HL-60 (cell line): ENCODE results near the gene KRT2.

Experiments used
- DNase-seq, 2 experiments: peaks; one replicate each; pipeline ENCODE4 v3.0.0-alpha.2; 2010 to 2020; ENCODE audit warnings: low read depth in 1 of 2, low spot score in 1 of 2
- H3K27ac ChIP-seq: fragments of 250-450 bp; sonication (Bioruptor Pico); replicated peaks from 2 replicates; pipeline ENCODE4 v1.5.1; 2020; ENCODE audit warnings: mild to moderate bottlenecking, moderate library complexity
- H3K27me3 ChIP-seq: fragments of 250-450 bp; sonication (Bioruptor Pico); 2 replicates; pipeline ENCODE4 v1.5.1; 2021; ENCODE audit warnings: mild to moderate bottlenecking, moderate library complexity; ENCODE audit not compliant: insufficient read depth, poor library complexity, severe bottlenecking
- H3K4me3 ChIP-seq: replicated peaks from 2 replicates; pipeline ENCODE4 v1.5.1; 2011; ENCODE audit warnings: mild to moderate bottlenecking, control low read depth, low read length; ENCODE audit not compliant: insufficient read depth
- GABPA ChIP-seq: IDR thresholded peaks from 2 replicates; pipeline ENCODE4 v1.6.1; 2012; ENCODE audit warnings: low read depth
- POLR2AphosphoS5 ChIP-seq: IDR thresholded peaks from 2 replicates; pipeline ENCODE4 v1.6.1; 2012; ENCODE audit warnings: low read depth
- SPI1 ChIP-seq: IDR thresholded peaks from 2 replicates; pipeline ENCODE4 v1.6.1; 2012; ENCODE audit warnings: low read depth, mild to moderate bottlenecking, borderline replicate concordance
- TF ChIP-seq, protein P1 (sequence below): IDR thresholded peaks from one replicate; pipeline ENCODE4 v1.5.1; 2011; ENCODE audit warnings: low read length, control low read depth, inconsistent platforms; ENCODE audit not compliant: insufficient read depth
- TF ChIP-seq, protein P2 (sequence below): IDR thresholded peaks from 2 replicates; pipeline ENCODE4 v1.6.1; 2012; ENCODE audit warnings: low read depth; ENCODE audit not compliant: insufficient replicate concordance

KRT2 gene

DNA sequence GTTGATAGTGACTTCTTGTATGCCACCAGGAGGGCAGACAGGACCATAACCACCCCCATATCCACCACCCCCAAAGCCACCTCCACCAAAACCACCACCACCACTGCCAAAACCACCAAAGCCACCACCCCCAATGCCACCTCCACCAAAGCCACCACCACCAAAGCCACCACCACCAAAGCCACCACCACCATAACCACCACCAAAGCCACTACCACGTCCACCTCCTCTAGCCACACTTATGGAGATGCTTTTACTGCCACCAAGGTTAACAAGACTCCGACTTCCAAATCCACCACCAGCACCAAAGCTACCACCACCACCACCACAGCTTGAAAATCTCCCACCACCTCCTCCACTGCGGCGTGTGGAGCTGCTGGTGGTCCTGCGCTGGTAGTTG lies 27.9 kb upstream of the KRT2 start:
- DNase-seq: no peak
- Histone ChIP-seq H3K27ac (no peak overlapping the region), H3K4me3 (no peak overlapping the region), H3K27me3 (peaks cover 13% of the 10 kb centered on the region)
- TF ChIP-seq, protein P1, sequence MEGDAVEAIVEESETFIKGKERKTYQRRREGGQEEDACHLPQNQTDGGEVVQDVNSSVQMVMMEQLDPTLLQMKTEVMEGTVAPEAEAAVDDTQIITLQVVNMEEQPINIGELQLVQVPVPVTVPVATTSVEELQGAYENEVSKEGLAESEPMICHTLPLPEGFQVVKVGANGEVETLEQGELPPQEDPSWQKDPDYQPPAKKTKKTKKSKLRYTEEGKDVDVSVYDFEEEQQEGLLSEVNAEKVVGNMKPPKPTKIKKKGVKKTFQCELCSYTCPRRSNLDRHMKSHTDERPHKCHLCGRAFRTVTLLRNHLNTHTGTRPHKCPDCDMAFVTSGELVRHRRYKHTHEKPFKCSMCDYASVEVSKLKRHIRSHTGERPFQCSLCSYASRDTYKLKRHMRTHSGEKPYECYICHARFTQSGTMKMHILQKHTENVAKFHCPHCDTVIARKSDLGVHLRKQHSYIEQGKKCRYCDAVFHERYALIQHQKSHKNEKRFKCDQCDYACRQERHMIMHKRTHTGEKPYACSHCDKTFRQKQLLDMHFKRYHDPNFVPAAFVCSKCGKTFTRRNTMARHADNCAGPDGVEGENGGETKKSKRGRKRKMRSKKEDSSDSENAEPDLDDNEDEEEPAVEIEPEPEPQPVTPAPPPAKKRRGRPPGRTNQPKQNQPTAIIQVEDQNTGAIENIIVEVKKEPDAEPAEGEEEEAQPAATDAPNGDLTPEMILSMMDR: no peak
- TF ChIP-seq, protein P2, sequence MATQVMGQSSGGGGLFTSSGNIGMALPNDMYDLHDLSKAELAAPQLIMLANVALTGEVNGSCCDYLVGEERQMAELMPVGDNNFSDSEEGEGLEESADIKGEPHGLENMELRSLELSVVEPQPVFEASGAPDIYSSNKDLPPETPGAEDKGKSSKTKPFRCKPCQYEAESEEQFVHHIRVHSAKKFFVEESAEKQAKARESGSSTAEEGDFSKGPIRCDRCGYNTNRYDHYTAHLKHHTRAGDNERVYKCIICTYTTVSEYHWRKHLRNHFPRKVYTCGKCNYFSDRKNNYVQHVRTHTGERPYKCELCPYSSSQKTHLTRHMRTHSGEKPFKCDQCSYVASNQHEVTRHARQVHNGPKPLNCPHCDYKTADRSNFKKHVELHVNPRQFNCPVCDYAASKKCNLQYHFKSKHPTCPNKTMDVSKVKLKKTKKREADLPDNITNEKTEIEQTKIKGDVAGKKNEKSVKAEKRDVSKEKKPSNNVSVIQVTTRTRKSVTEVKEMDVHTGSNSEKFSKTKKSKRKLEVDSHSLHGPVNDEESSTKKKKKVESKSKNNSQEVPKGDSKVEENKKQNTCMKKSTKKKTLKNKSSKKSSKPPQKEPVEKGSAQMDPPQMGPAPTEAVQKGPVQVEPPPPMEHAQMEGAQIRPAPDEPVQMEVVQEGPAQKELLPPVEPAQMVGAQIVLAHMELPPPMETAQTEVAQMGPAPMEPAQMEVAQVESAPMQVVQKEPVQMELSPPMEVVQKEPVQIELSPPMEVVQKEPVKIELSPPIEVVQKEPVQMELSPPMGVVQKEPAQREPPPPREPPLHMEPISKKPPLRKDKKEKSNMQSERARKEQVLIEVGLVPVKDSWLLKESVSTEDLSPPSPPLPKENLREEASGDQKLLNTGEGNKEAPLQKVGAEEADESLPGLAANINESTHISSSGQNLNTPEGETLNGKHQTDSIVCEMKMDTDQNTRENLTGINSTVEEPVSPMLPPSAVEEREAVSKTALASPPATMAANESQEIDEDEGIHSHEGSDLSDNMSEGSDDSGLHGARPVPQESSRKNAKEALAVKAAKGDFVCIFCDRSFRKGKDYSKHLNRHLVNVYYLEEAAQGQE: no peak
- no peak for TF ChIP-seq POLR2AphosphoS5
- no peak for TF ChIP-seq SPI1
- TF ChIP-seq GABPA: no peak

DNA sequence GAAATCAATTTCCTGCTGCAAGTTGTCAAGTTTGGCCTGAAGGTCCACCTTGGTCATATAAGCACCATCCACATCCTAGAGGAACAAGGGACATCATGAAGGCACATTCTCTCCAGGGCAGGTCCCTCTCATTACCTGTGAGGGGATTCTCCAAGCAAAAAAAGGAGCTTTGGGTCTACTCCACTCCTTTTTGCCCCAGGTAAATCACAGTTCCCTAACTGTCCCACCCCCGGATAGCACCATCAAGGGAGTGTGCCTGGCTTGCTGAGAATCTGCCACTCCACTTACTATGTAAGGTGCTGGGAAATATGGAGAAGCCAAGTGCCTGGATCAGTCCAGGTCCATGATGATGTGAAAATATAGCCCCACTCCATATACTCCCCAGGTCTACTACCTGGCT lies 25.7 kb upstream of the KRT2 start:
- no peak overlapping the region for H3K4me3 ChIP-seq
- no peak overlapping the region for H3K27ac ChIP-seq
- H3K27me3 ChIP-seq: peaks cover 13% of the 10 kb centered on the region
- TF ChIP-seq POLR2AphosphoS5 (no peak), GABPA (no peak), SPI1 (no peak)
- TF ChIP-seq, protein P2: no peak
- TF ChIP-seq, protein P1: no peak
- no peak for DNase-seq

DNA sequence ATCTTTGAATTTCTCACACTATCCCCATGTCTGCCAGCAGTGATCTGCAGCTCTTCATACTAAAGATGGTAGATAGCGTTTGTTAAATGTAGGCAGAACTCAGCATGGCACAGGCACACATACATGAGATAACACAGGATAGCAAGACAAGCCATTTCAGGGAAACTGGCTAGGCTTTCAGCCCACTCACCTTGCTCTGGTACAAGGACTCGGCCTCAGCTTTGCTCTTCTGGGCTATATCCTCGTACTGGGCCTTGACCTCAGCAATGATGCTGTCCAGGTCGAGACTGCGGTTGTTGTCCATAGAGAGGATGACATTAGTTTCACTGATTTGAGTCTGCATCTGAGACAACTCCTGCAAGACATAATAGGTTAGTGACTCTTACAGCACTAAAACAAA lies 25.1 kb upstream of the KRT2 start:
- Histone ChIP-seq H3K27ac (no peak overlapping the region), H3K27me3 (peaks cover 13% of the 10 kb centered on the region), H3K4me3 (no peak overlapping the region)
- no peak for DNase-seq
- TF ChIP-seq, protein P2: no peak
- no peak for TF ChIP-seq SPI1

DNA sequence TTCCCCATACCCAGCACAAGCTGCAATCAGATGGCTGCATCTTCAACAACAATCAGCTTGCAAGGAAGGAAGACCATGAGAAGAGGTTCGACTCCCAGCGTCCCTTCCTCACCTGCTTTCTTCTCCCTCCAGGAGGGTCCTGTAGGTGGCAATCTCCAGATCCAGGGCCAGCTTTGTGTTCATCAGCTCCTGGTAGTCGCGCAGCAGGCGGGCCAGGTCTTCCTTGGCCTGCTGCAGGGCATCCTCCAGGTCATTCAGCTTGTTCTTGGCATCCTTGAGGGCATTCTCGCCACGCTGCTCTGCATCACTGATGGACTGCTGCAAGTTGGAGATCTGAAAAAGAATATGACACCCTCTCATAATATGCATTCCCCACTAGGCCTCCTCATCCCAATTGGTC lies 24.2 kb upstream of the KRT2 start:
- TF ChIP-seq SPI1 (no peak), POLR2AphosphoS5 (no peak), GABPA (no peak)
- TF ChIP-seq, protein P1: no peak
- TF ChIP-seq, protein P2: no peak
- DNase-seq: no peak
- no peak overlapping the region for H3K4me3 ChIP-seq
- H3K27me3 ChIP-seq: peaks cover 11% of the 10 kb centered on the region
- no peak overlapping the region for H3K27ac ChIP-seq
